GM19023 (cell line): ENCODE measurements around the gene PRKAR1B.

Source experiments
- ATAC-seq: cut with Tn5 transposase; IDR thresholded peaks from one replicate; pipeline ENCODE4 v1.9.1; 2021; ENCODE audit warnings: mild to moderate bottlenecking, moderate library complexity; ENCODE audit not compliant: unreplicated experiment

PRKAR1B gene

GRCh38 chr7:528451-528850, 198.6 kb downstream of the PRKAR1B start:
- ATAC-seq = no peak

DNA sequence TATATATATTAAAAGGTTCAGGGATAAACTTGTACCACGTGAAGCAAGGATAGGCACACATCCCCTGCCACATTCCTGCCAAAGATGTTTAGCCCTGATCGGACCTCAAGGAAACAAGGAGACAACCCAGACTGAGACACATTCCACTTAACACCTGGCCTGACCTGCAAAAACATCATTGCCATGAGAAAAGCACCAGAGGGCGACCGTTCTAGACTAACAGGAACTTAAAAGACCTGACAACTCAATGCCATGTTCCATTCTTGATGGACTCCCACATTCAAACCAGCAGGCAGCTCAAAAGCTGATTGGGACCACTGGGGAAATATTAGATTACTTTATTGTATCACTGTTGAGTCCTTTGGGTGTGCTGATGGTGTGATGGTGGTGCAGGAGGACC, 199.4 kb downstream of the PRKAR1B start:
- ATAC-seq = no peak

DNA sequence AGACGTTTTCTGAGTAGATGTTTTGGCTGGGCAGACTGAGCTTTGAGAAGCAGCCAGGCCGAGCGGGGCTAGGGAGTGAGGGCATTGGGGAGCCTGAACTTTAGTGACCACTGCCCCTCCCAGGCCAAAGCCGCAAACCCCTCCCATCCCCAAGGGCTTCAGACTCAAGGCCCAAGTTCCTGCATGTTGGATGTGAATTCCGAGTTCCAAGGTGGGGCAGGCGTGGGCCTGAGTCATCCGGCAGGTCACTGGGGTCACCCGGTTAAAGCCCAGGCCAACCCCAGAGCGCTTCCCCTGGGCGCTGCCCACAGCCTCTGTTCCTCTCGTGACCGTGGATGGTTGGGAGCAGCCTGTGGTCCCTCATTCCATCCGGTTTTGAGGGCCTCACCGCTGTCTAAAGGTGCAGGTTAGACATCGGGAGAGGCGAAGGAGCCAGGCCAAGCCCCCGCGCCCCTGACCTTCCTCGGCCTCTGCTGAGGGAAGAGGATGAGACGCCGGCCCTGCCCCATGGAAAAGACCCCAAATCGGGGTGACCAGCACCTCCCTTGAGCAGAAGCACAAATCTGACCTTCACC, 200.5 kb downstream of the PRKAR1B start:
- ATAC-seq = no peak

GRCh38 chr7:525740-526139, 201.3 kb downstream of the PRKAR1B start:
- ATAC-seq = no peak

DNA sequence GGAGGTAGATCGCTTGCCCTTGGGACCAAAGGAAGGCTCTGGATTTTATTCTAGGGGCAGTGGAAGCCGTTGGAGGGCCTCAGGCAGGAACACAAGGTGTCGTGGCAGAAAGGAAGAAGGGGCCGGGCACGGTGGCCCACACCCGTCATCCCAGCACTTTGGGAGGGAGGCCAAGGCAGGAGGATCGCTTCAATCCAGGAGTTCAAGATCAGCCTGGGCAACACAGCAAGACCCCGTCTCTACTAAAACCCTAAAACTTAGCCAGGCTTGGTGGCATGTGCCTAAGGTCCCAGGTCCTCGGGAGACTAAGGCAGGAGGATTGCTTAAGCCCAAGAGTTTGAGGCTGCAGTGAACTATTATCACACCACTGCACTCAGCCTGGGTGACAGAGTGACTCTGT, 202.3 kb downstream of the PRKAR1B start:
- ATAC-seq = no peak

DNA sequence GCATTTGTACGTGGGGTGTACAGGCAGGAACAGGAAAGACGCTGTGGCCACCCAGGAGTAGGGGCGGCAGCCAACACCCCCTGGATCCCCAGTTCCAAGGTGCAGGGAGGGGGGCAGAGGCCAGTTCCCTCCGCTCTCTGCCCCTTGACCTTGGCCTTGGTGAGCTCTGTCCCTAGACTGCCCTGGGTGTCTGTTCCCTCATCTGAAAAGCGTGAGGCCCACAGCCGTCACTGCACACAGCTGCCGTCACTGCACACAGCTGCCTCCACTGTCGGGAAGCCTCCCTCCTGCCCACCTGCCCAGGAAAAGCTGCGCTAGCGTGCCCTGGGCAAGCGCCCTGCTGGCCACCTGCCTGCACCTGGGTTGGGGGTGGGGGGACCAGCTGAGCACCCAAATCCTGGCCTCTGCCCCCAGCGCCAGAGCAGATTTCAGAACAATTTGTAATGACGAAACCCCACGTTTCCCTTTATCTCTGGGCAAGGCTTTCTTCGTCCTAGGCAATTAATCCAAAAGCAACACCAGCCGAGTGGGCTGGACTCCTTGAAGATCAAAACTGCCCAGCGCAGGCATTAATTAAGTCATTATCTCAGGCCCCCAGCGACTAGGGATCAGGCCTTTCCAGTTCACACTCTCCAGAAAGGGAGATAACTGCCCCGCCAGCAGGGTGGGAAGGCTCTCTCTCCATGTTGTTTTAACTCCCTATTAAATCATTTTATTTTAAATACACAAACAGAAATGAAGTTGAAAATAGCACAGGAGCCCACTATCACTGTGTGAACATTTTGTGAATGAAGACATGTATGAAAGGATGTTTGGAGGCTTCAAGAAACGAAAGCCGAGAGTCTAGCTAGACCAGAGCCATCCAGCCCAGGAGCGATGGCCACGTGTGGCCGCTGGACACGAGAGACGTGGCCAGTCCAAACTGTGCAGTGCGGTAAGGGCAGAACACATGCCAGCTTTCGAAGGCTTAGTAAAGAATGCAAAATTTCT, 203.4 kb downstream of the PRKAR1B start:
- no peak for ATAC-seq

DNA sequence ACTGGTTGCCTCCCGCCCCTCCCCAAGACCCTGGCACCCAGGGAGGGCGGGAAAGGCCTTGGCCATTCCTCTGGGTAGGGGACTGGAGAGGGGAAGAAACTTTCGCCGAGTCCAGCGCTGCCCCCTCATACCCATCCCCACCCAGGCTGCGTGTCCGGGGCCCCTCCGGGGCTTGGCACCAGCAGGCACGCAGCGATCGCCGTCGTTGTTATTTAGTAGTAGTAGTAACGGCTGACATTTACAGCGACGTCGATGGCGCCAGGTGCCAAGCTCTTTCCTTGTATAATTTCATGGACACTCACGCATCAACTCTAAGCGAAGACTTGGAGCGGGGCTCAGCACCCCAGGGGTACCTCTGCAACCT, 204.1 kb downstream of the PRKAR1B start:
- no peak for ATAC-seq

GRCh38 chr7:522071-522950, 204.8 kb downstream of the PRKAR1B start:
- no peak for ATAC-seq

DNA sequence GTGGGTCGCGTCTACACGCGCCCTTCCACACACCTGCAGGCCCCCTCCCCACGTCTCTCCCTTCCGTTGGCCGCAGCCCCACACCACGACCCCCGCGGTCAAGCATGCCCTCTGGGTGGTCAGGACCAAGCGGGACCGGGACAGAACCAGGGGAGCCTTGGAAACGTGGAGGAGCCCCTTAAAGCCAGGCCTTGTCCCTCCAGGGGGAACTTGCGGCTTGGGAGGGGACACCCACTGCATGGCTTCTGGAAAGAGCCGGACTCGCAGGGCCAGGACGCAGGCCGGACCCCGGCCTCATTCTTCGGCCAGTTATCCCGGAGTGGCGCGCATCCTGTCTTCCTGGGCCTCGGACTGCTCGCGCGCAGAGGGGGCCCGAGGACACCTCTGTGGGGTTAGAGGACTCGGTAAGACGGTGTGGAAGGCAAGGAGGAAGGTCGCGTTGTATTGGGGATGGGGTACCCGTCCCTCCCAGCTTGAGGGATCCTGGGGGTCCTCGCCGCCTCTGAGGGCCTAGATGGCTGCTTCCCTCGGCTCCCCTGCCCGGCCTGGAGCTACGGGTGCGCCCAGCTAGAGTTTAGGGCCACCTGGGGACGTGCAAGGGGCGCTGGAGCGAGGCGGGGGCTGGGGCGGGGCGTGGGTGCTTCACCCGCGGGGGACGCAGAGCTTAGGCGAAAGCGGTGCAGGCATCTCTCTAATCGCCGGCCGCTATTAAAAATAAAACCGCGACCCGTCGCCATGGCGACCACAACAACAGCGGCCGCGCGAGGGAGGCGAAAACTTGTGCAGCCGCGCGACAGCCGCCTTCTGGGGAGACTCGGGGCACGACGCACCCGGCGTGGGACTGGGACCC, 205.6 kb downstream of the PRKAR1B start:
- ATAC-seq = no peak

DNA sequence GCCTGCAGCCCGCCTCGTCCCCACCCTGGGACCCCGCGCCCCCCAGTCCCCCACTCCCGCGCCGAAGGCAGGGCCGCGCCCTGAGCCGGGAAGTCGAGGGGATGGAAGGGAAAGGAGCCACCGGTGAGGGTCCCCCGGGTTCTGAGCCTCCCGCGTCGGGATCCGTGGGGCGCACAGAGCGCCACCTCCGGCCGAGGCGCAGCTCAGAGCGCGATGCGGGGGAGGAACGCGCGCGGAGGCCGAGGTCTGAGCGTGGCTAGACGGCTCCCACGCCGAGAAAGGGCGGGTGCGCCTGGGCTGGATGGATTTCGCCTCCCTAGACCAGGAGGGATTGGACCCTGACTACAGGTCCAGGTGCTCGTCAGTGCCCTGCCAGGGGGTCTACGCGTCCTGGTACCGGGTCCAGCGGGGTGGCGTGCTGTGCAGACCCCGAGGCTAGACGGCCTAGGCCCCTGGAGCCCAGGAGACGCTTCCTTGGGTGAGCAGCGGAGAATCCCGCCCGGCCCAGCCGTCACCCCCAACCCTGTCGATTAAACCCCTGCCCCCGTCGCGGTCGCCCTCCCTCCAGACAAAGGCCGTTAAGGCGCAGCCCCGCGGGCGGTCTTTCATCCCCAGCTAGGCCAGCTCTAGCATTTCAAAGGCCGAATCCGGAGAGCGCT, 206.4 kb downstream of the PRKAR1B start:
- no peak for ATAC-seq

GRCh38 chr7:519484-520390, 207.3 kb downstream of the PRKAR1B start, which contains the start of gene PDGFA:
TSS of gene PDGFA (minus strand) at chr7:519846. CDS start at chr7:519001, 845 bp downstream.
- ATAC-seq = no peak

- no peak for ATAC-seq
Measured at GRCh38 chr7:518630-519483, 208.2 kb downstream of the PRKAR1B start.

- no peak for ATAC-seq
Measured at GRCh38 chr7:517774-518629, 209.1 kb downstream of the PRKAR1B start.

DNA sequence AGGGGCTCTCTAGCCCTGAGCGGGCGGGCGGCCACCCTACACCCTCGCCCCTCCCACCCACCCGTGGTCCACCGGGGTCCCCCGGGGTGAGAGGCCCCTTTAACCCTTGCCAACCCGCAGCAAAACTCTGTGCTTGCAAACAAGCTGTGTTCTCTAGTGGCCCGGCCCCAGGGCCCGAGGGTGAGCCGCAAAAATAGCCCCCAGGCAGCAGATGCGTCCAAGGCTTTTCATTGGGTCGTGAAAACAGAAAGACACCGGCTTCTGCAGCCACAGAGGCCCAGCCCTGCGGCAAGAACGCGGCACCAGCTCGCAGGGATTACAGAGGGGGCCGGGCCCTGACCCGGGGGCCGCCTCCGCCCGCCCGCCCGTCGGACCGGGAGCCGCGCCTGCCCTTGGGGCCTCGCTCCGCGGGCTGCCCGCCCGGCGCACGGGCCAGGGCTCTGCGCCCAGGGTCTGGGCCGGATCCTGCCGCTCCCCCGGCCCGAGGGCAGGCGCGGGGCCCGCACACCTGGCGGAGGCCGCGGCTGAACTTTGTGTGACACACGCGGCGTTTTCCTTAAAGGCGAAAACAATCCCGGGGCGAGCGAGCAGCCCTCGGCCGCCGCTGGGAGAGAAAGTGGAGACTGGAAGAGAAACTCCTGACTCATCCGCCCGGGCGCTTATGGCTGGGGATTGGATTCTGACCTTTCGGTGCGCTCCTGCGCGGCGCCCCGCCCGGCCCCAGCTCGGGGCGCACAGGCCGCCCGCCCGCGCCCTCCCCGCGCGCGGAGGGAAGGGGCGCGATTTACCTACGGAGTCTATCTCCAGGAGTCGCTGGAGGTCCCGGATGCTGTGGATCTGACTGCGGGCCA, 210.2 kb downstream of the PRKAR1B start:
- ATAC-seq = no peak

GRCh38 chr7:516216-516605, 210.9 kb downstream of the PRKAR1B start:
- no peak for ATAC-seq

GRCh38 chr7:515628-516027, 211.5 kb downstream of the PRKAR1B start:
- ATAC-seq = no peak
